Suprapubic skin (tissue), 4 donors: ENCODE results near the gene TARM1. TPM values are rescaled to one million over a fixed set of nuclear protein-coding genes. Genes with fewer than 3 reads are reported as not detected.

ENCODE experiments used
- DNase-seq, 2 donors: peaks; one replicate each; pipeline ENCODE4 v3.0.0-alpha.2; 2019; ENCODE audit warnings: low spot score in 2 of 2
- H3K27ac ChIP-seq: fragments of 200-600 bp; sonication (generic); one replicate; pipeline ENCODE4 v1.5.1; 2019
- H3K27me3 ChIP-seq: fragments of 200-600 bp; sonication (generic); one replicate; pipeline ENCODE4 v1.5.1; 2019
- H3K36me3 ChIP-seq: fragments of 200-600 bp; sonication (generic); one replicate; pipeline ENCODE4 v1.5.1; 2019
- H3K4me1 ChIP-seq: fragments of 200-600 bp; sonication (generic); one replicate; pipeline ENCODE4 v1.5.1; 2019
- H3K4me3 ChIP-seq: fragments of 200-600 bp; sonication (generic); one replicate; pipeline ENCODE4 v1.5.1; 2019; ENCODE audit warnings: mild to moderate bottlenecking
- H3K9me3 ChIP-seq: fragments of 200-600 bp; sonication (generic); one replicate; pipeline ENCODE4 v1.5.1; 2019
- CTCF ChIP-seq, 2 donors: fragments of 200-600 bp in 1 of 2; fragments of 450-650 bp in 1 of 2; sonication (generic) in 1 of 2; IDR thresholded peaks; one replicate each; pipeline ENCODE4 v1.5.1; 2016 to 2019; ENCODE audit warnings: antibody characterized with exemption in 2 of 2, mild to moderate bottlenecking in 1 of 2, moderate library complexity in 1 of 2
- EP300 ChIP-seq: sonication (generic); formaldehyde crosslinking; IDR thresholded peaks from one replicate; pipeline ENCODE4 v1.6.1; 2017; ENCODE audit warnings: antibody characterized with exemption
- POLR2A ChIP-seq, 2 donors: fragments of 450-650 bp; IDR thresholded peaks; one replicate each; pipeline ENCODE4 v1.6.1; 2017; ENCODE audit warnings: antibody characterized with exemption in 2 of 2, mild to moderate bottlenecking in 2 of 2, moderate library complexity in 2 of 2
- POLR2AphosphoS5 ChIP-seq, 3 donors: sonication (generic); formaldehyde crosslinking; IDR thresholded peaks; one replicate each; pipeline ENCODE4 v1.6.1; 2017; ENCODE audit warnings: antibody characterized with exemption in 3 of 3
- WGBS: methylation state at CpG from one replicate; pipeline ENCODE4 v1.1.5; 2018; 5-methylcytosine and 5-hydroxymethylcytosine counted together
- total RNA-seq, 4 donors: library from RNA; depleted of rRNA; stranded (reverse); fragments of >200 nt; gene quantifications; one replicate each; pipeline ENCODE4 v1.1.0, GENCODE V29; 2016

TARM1 gene
- total RNA-seq, 4 donors from 2014 or later = not detected

GRCh38 chr19:54021363-54021762 lies 59.8 kb downstream of the TARM1 start:
- Histone ChIP-seq H3K36me3 (no peaks in the 10 kb centered on the region), H3K9me3 (no peaks in the 10 kb centered on the region), H3K27ac (no peak overlapping the region), H3K4me1 (peaks cover 6% of the 10 kb centered on the region), H3K27me3 (peaks cover 21% of the 10 kb centered on the region), H3K4me3 (no peak overlapping the region)
- WGBS = 81% methylated on average over 8 of the region's 8 CpGs
- TF ChIP-seq EP300 (no peak), POLR2A (IDR thresholded peaks at IDR 0.05) (no peak), POLR2AphosphoS5 (IDR thresholded peaks at IDR 0.05) (no peak), CTCF (IDR thresholded peaks at IDR 0.05) (no peak)
- no peak for DNase-seq

Other genes with a start within 250 kb of the TARM1 start
- gene MYADM, start 213.5 kb downstream of the TARM1 start, total RNA-seq = 10 to 100 TPM; 27.5 to 72.4 (median 67.4) TPM
- gene PRKCG, start 199.2 kb downstream of the TARM1 start, total RNA-seq = not detected
- not detected for gene CACNG7, start 172.1 kb downstream of the TARM1 start, total RNA-seq
- under 1 TPM in 2 of 4 donors, not detected in 2; 0.08 to 0.25 TPM for gene CACNG8, start 118.4 kb downstream of the TARM1 start, total RNA-seq
- gene CACNG6, start 89.7 kb downstream of the TARM1 start, total RNA-seq = not detected
- gene VSTM1, start 17.5 kb downstream of the TARM1 start, total RNA-seq = not detected
- 1 to 10 TPM in 3 of 4 donors, under 1 TPM in 1; 0.49 to 2.7 (median 1.8) TPM for gene OSCAR, start 19.4 kb upstream of the TARM1 start, total RNA-seq
- 10 to 100 TPM; 23.1 to 71.9 (median 46.4) TPM for gene NDUFA3, start 21.5 kb upstream of the TARM1 start, total RNA-seq
- gene TFPT, start 34.3 kb upstream of the TARM1 start, total RNA-seq = 10 to 100 TPM in 3 of 4 donors, 1 to 10 TPM in 1; 7.8 to 16.5 (median 11.5) TPM
- gene PRPF31, start 34.4 kb upstream of the TARM1 start, total RNA-seq = 10 to 100 TPM; 49.6 to 75.3 (median 55.4) TPM
- 10 to 100 TPM; 27.3 to 40.7 (median 35.2) TPM for gene CNOT3, start 56.4 kb upstream of the TARM1 start, total RNA-seq
- gene LENG1, start 78.4 kb upstream of the TARM1 start, total RNA-seq = 1 to 10 TPM; 2.6 to 4.6 (median 4.0) TPM
- gene TMC4, start 91.8 kb upstream of the TARM1 start, total RNA-seq = 10 to 100 TPM in 2 of 4 donors, 1 to 10 TPM in 2; 3.4 to 22.8 (median 9.0) TPM
- 10 to 100 TPM; 54.7 to 96.5 (median 58.7) TPM for gene MBOAT7, start 108.2 kb upstream of the TARM1 start, total RNA-seq
- 10 to 100 TPM; 42.7 to 76.3 (median 69.1) TPM for gene TSEN34, start 109.9 kb upstream of the TARM1 start, total RNA-seq
- gene RPS9, start 119.5 kb upstream of the TARM1 start, total RNA-seq = 1,000 to 10,000 TPM; 1,403 to 3,061 (median 2,817) TPM
- gene LILRB3, start 141.6 kb upstream of the TARM1 start, total RNA-seq = 1 to 10 TPM in 3 of 4 donors, under 1 TPM in 1; 0.34 to 5.7 (median 2.9) TPM
- gene LILRA6, start 161.4 kb upstream of the TARM1 start, total RNA-seq = under 1 TPM in 1 of 4 donors, not detected in 3; 0.51 TPM
- gene LILRB5, start 175.9 kb upstream of the TARM1 start, total RNA-seq = 1 to 10 TPM in 2 of 4 donors, under 1 TPM in 2; 0.68 to 3.4 (median 2.0) TPM
- gene LILRB2, start 199.7 kb upstream of the TARM1 start, total RNA-seq = under 1 TPM in 3 of 4 donors, not detected in 1; 0.38 to 0.80 (median 0.64) TPM
- gene LILRA5, start 231.8 kb upstream of the TARM1 start, total RNA-seq = not detected